ENCODE results near the gene PTEN.

DNA sequence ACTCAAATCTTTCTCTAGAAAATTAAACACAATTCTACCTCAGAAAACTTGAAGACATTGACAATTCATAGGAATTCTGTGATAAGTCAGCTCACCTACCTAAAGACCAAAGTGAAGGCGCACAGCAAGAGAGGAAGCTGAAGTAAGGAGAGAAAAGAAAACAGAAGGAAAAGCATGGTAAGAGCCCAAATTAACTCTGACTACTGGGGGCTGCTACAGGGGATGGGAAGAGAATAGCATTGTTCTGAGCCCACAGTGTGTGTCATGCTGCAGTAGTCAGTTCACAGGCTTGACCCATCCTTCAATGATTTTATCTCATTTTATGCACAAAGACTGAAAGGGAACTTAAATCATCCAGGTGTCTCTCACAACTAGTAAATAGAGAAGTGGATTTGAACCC lies 111.3 kb downstream of the PTEN start:
- TF ChIP-seq CTCF (IDR thresholded peaks at IDR 0.05; ENCODE audit: low read length): no peak
- TF ChIP-seq EZH2 (IDR thresholded peaks at IDR 0.05; ENCODE audit: borderline replicate concordance, low read length): no peak

Measured in OCI-LY1 (cell line).